SKM-1 (cell line): ENCODE measurements around the gene PIF1.
"Not testable (repeated sequence)": the region's sequence is repeated elsewhere in the genome, so short reads cannot be mapped to it uniquely, and the experiment has no call there.

Experiments used
- DNase-seq: peaks from one replicate; lab custom pipeline; 2025; ENCODE audit not compliant: unreplicated experiment; lab: John Stamatoyannopoulos, UW

The PIF1 gene

GRCh38 chr15:64809649-64810496 is 15.6 kb downstream of the PIF1 start:
- peak; percentile 33 for DNase-seq

DNA sequence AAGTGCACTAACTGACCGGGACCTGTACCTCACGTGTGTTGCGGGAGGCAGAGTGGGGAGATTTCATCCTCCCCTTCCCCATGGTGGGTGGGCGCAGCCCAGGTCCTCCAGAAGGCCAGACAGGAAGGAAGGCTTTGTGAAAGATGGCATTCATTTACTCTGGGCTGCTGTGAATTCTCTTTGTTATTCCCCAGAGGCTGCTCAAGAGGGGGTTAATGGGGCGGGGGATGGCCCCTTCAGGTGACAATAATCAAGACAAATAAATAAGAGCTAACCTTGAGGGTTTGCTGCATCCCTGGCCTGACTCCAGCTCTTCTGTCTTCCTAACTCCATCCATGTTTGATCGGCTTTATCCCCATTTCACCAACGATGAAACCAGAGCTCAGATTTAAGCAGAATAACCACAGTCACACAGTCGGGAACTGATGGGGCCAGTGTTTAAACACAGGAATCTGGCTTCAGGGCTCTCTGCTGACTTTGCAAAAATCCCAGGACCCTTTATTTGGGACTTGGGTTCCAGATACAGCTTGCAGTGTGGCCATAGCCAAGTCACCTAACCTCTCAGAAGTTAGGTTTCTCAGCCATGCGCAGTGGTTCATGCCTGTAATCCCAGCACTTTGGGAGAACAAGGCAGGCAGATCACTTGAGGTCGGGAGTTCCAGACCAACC is 16.5 kb downstream of the PIF1 start:
- no peak for DNase-seq

DNA sequence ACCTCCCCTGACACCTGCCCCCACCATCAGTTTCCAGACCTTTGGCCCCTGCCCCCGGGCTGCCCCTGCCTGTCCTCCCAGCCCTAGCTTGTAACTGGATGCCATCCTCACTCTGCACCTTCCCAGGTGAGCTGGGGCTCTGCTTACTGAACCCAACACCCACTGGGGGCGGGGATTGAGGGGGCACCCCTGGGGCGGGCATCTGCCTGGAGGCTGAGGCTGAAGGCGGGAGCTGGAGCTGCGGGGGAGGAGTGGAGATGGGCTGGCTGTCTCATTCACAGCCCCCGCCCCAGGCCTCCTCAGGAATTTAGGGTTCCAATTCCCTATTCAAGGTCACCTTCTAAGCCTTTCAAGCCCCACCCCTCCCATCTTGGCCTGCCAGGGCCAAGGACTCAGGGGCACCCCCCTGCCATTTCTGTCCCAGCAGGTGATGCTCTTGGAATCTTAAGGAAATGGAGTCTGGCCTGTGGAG is 17.7 kb downstream of the PIF1 start:
- DNase-seq = no peak

DNA sequence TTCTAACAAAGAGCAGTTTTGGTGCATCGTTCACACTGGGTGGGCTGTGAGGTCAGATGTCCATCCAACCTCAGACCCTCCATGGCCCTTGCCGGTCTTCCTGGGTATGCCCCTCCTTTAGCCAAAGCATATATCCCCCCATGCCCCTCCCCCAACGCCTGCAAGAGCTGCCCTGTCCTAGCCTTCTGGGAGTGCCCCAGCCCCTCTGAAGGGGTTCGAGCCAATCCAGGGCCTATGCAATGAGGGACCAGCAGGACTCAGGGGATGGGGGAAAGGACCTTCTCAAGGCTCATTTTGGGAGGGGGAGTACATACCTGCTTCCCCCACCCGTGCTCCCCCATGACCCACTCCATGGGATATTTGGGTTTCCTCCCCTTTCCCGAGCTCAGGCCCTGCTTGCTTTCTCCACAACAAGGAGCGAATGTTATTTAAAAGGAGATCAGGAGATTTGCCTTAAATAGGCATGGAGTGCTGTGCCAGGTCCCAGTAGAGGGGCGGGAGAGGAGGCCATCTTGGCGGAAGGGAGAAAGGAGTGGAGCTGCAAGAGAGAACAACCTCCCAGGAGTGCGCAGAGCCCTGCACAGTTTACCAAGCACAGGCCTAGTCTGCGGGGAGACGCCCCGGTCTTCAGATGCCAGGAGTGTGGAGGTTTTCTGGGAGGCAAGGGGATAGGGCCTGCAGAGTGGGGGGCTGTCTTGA is 18.2 kb downstream of the PIF1 start:
- DNase-seq = no peak

DNA sequence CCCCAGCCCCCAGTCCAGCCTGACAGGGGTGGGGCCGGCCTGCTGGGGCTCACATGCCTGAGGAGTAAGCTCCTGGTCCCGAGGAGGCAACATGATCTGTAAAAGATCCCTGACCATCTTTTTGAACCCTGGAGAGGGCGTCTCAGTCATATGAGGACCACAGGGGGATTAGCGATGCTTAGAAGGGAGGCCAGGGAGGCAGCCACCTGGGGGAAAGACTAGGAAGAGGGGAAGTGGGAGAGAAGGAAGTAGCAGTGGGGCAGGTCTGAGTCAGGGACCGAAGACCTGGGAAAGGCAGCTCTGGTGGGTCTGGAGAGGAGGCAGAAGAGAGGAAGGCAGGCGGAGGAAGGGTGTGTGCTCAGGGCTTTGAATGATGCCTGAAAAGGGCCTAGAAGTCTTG is 18.9 kb downstream of the PIF1 start:
- DNase-seq = no peak

GRCh38 chr15:64804619-64805018 is 20.8 kb downstream of the PIF1 start:
- no peak for DNase-seq

DNA sequence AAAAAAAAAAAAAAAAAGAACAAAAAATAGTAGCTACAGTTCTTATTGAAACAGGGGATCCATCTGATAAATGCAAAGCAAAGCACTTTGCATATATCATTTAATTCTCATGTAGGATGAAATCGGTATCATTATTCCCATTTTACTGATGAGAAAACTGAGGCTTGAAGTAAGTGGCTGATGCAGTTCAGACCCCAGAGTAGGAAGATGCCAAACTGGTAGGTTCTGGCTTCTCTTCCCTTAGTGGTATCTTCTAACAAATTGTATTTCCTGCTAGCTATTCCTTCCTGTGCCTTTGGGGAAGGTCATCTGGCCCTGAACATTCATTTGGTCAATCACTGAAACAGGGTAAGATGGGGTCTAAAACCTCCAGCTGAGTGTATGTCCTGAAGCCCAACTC is 21.9 kb downstream of the PIF1 start:
- no peak for DNase-seq

- no peak for DNase-seq
Measured at GRCh38 chr15:64800476-64800875, 25.0 kb downstream of the PIF1 start.

DNA sequence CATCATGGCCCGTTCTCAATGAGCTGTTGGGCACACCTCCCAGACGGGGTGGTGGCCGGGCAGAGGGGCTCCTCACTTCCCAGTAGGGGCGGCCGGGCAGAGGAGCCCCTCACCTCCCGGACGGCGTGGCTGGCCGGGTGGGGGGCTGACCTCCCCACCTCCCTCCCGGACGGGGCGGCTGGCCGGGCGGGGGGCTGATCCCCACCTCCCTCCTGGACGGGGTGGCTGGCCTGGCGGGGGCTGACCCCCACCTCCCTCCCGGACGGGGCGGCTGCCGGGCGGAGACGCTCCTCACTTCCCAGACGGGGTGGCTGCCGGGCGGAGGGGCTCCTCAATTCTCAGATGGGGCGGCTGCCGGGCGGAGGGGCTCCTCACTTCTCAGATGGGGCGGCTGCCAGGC is 26.5 kb downstream of the PIF1 start:
- not testable (repeated sequence) for DNase-seq

- DNase-seq = not testable (repeated sequence)
Measured at GRCh38 chr15:64795921-64796320, 29.5 kb downstream of the PIF1 start.

GRCh38 chr15:64795299-64795698 is 30.1 kb downstream of the PIF1 start:
- not testable (repeated sequence) for DNase-seq

DNA sequence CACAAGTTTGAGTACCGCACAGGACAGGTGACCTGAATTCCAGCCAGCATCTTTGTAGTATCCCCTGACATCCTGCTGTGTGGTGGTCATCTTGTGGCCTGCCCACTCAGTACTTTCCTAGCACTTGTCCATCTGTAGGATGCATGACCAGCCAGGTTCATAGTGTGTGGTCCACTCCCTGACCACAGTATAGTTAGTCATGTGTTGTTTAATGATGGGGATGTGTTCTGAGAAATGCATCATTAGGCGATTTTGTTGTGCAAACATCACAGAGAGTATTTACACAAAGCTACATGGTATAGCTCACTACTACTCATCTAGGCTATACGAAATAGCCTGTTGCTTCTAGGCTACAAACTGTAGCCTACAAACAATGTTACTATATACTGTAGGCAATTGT is 33.2 kb downstream of the PIF1 start:
- no peak for DNase-seq

DNA sequence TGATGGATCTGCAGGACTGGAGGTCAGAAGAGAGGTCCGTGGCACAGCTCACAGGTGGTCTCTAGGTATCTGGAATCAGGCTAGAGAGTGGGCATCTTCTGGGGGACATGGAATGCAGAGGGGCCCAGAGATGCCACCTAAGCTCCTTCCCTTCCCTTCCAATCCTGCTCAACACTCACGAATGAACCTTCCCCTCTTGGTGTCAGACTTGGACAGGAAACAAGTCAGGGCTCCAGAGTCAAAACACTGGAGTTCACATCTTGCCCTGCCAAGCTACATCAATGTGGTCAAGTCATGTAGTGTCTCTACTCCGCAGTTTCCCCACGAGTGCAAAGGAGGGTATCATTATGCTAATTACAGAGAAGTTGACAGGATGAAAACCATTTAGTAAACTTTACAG is 34.0 kb downstream of the PIF1 start:
- DNase-seq = no peak

DNA sequence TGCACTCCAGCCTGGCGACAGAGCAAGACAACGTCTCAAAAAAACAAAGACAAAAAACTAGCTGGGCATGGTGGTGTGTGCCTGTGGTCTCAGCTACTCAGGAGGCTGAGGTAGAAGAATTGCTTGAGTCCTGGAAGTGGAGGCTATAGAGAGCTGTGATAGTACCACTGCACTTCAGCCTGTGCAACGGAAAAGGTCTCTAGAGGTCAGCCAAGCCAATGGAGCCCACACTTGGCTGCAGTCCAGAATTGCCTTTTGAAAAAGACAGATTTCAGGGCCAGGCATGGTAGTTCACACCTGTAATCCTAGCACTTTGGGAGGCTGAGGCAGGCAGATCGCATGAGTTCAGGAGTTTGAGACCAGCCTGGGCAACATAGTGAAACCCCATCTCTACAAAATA is 41.7 kb downstream of the PIF1 start:
- no peak for DNase-seq

- no peak for DNase-seq
Measured at GRCh38 chr15:64782751-64783150, 42.7 kb downstream of the PIF1 start.

DNA sequence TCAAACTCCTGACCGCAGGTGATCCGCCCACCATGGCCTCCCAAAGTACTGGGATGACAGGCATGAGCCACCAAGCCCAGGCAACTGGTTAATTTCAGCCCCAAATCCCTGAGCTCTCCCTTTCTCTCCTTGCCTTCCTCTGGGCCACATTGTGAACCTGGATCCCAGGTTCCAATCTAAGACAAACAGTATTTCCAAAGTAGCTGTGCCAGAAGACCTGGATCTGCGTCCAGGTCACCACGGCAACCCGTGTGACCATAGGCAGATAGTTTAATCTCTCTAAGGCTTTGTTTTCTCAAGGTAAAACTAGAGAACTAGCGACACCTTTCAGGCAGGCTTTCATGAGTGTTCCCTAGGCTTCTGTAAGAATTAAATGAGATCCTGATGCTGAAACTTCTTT is 44.1 kb downstream of the PIF1 start:
- no peak for DNase-seq

DNA sequence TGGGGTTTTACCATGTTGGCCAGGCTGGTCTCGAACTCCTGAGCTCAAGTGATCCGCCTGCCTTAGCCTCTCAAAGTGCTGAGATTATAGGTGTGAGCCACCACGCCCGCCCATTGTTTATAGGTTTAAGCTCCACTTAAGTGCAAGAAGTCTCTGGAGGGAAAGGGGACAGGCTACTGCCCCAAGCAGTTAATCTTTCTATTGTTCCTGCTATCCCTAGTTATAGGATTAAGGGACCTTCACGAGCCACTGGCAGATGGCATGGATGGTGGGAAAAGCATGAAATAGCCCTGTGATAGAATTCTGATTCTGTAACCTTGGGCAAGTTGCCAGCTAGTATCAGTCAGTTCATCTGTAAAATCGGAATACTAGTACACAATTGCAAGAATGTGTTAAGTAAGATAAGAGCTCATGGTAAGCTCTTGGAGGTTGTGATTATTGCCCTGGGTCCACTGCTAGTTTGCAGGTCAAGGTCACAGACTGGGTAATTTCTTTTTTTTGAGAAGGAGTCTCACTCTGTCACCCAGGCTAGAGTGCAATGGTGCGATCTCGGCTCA is 44.8 kb downstream of the PIF1 start:
- DNase-seq = no peak

DNA sequence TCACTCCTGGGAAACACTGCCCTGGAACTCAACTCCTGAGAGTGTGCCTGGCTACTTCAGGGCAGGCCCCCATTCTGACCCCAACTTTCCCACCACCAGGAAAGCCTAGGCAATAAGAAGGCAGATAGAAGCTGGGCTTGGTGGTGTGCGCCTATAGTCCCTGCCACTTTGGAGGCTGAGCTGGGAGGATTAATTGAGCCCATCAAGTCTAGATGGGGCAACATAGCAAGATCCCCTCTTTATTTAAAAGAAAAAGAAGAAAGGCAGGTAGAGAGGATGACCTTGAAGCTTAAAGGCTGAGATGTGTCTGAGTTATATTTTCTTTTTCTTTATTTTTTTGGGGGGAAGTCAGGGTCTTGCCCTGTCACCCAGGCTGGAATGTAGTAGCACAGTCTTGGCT is 45.8 kb downstream of the PIF1 start:
- DNase-seq = no peak

DNA sequence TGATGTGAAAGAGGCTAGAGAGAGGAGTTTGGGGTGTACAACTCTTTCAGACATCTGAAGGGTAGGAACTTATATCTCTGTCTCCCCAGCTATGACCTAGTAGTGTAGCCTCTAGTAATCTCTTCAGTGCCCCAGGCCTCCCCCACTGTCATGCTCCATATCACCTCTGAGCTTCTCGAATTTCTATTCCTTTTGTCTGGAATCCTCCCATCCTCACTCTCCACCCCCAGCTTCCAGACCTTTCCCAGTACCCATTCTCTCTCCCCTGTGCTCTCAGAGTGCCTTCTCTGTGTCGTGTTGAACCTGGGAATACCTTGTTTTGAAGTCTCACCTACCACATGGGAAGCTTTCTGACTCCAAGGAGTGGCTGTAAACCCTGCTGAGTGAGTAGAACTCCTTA is 46.4 kb downstream of the PIF1 start:
- no peak for DNase-seq

- DNase-seq = no peak
Measured at GRCh38 chr15:64776402-64776786, 49.1 kb downstream of the PIF1 start.

GRCh38 chr15:64775551-64776401 is 49.7 kb downstream of the PIF1 start, which contains the start of gene RBPMS2:
Gene RBPMS2, minus strand, starts transcription at chr15:64775589. Its CDS starts 270 bp downstream, at chr15:64775319.
- no peak for DNase-seq
